NCI-H446 treated with DMSO at 0.1 percent for 48 hours (cell line): ENCODE results near the gene ARRB1.

Source experiments
- DNase-seq: peaks from one replicate; lab custom pipeline; 2025; lab: John Stamatoyannopoulos, UW

Gene ARRB1

DNA sequence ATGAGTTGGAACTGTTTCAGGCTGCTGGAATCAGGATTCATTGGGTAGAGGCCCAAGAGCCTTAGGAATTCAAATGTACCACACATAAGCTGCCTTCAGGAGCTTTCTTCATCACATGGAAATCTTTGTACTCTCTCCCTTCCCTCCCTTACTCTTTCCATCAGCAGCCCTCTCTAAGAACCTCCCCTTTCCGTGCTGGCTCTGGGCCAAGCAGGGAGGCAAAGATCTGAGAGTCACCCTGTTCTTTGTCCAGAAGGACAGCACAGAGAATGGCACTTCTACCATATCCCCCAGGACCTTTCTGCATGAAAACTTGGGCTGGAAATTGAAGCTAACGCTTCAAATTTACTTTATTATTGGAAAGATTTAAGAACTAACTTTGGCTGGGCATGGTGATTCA, 131.6 kb downstream of the ARRB1 start:
- DNase-seq = no peak

GRCh38 chr11:75214843-75215242, 136.6 kb downstream of the ARRB1 start:
- no peak for DNase-seq

- DNase-seq = peak; percentile 63
Measured at GRCh38 chr11:75214411-75214821, 137.0 kb downstream of the ARRB1 start.
